ENCODE data around the gene PSG6. TPM values are rescaled to one million over a fixed set of nuclear protein-coding genes. Genes with fewer than 3 reads are reported as not detected.
"Not testable (repeated sequence)": the region's sequence is repeated elsewhere in the genome, so short reads cannot be mapped to it uniquely, and the experiment has no call there.

PSG6 gene
- total and polyA plus RNA-seq, 12 donors, result not detected

- H3K9me3 ChIP-seq (replicated peaks in 1 of 3); H3K27ac ChIP-seq; H3K4me3 ChIP-seq; intact Hi-C loops (cut with DNase I); H3K27me3 ChIP-seq; DNase-seq; H3K36me3 ChIP-seq (replicated peaks in 1 of 2); H3K4me1 ChIP-seq (replicated peaks in 1 of 2): not testable (repeated sequence)
Observed at GRCh38 chr19:42934183-42934582, 16.5 kb upstream of the PSG6 start.

- H3K4me1 ChIP-seq (replicated peaks in 1 of 2); DNase-seq; H3K9me3 ChIP-seq (replicated peaks in 1 of 3); H3K27me3 ChIP-seq; H3K27ac ChIP-seq; H3K36me3 ChIP-seq (replicated peaks in 1 of 2); intact Hi-C loops (cut with DNase I); H3K4me3 ChIP-seq: not testable (repeated sequence)
- 71 to 82% (median 75%) methylated on average over 3 of the region's 3 CpGs for WGBS, 4 donors
Observed at GRCh38 chr19:42933412-42933811, 15.7 kb upstream of the PSG6 start.

GRCh38 chr19:42932485-42933101 is 14.9 kb upstream of the PSG6 start:
- peak overlapping the region in 1 of 5 donors; percentile 29 for H3K27ac ChIP-seq
- DNase-seq; H3K4me3 ChIP-seq; intact Hi-C loops (cut with DNase I); H3K4me1 ChIP-seq (replicated peaks in 1 of 2); H3K9me3 ChIP-seq (replicated peaks in 1 of 3); H3K36me3 ChIP-seq (replicated peaks in 1 of 2); H3K27me3 ChIP-seq: not testable (repeated sequence)
- WGBS, 4 donors, result 45 to 62% (median 51%) methylated on average over 5 of the region's 5 CpGs

- H3K36me3 ChIP-seq (replicated peaks in 1 of 2); H3K27ac ChIP-seq; H3K4me3 ChIP-seq; H3K27me3 ChIP-seq; H3K4me1 ChIP-seq (replicated peaks in 1 of 2); intact Hi-C loops (cut with DNase I); H3K9me3 ChIP-seq (replicated peaks in 1 of 3): not testable (repeated sequence)
- 0 to 11% (median 8%) methylated on average over 1 of the region's 1 CpG for WGBS, 4 donors
- peak in 4 of 7 donors; percentile 46 to 62 (median 50) for DNase-seq
- TF ChIP-seq CTCF (IDR thresholded peaks at IDR 0.05), result peak in 2 of 6 experiments; percentile 10 to 39
Observed at GRCh38 chr19:42930214-42930613, 12.5 kb upstream of the PSG6 start.

- H3K4me3 ChIP-seq, result no peak overlapping the region
- WGBS, 4 donors, result 74 to 90% (median 80%) methylated on average over 2 to 3 of the region's 3 CpGs
- intact Hi-C loops (cut with DNase I), result no loop called here
- H3K4me1 ChIP-seq (replicated peaks in 1 of 2), result no peaks in the 10 kb centered on the region
- no peak overlapping the region for H3K27ac ChIP-seq
- H3K36me3 ChIP-seq (replicated peaks in 1 of 2), result no peaks in the 10 kb centered on the region
- H3K9me3 ChIP-seq (replicated peaks in 1 of 3), result no peaks in the 10 kb centered on the region
- TF ChIP-seq POLR2A (IDR thresholded peaks at IDR 0.05), result no peak
- no peak for TF ChIP-seq CTCF (IDR thresholded peaks at IDR 0.05)
- no peaks in the 10 kb centered on the region for H3K27me3 ChIP-seq
- DNase-seq, result no peak
Observed at GRCh38 chr19:42928896-42929295, 11.2 kb upstream of the PSG6 start.

GRCh38 chr19:42926781-42927180 is 9.1 kb upstream of the PSG6 start:
- Histone ChIP-seq H3K9me3 (replicated peaks in 1 of 3) (no peaks in the 10 kb centered on the region), H3K27me3 (no peaks in the 10 kb centered on the region), H3K4me3 (no peak overlapping the region), H3K4me1 (replicated peaks in 1 of 2) (no peaks in the 10 kb centered on the region), H3K36me3 (replicated peaks in 1 of 2) (no peaks in the 10 kb centered on the region), H3K27ac (no peak overlapping the region)
- WGBS, 4 donors, result 0 to 60% (median 50%) methylated on average over 1 to 2 of the region's 2 CpGs
- TF ChIP-seq CTCF (IDR thresholded peaks at IDR 0.05) (no peak), POLR2A (IDR thresholded peaks at IDR 0.05) (no peak)
- no peak for DNase-seq
- intact Hi-C loops (cut with DNase I), result no loop called here

All from adrenal gland (tissue), 12 donors.